Peyer's patch (tissue), 4 donors: ENCODE measurements around the gene MARCHF6.

ENCODE experiments used
- CTCF ChIP-seq, 6 experiments: fragments of 450-650 bp in 4 of 6; fragments of 200-600 bp in 2 of 6; sonication (generic) in 1 of 6; IDR thresholded peaks; one replicate each; pipeline ENCODE4 v1.5.1; 2017 to 2019; ENCODE audit warnings: antibody characterized with exemption in 6 of 6, mild to moderate bottlenecking in 3 of 6, moderate library complexity in 1 of 6
- POLR2A ChIP-seq, 2 donors: fragments of 450-650 bp; IDR thresholded peaks; one replicate each; pipeline ENCODE4 v1.5.1; 2017; ENCODE audit warnings: antibody characterized with exemption in 2 of 2, mild to moderate bottlenecking in 2 of 2, moderate library complexity in 2 of 2

DNA sequence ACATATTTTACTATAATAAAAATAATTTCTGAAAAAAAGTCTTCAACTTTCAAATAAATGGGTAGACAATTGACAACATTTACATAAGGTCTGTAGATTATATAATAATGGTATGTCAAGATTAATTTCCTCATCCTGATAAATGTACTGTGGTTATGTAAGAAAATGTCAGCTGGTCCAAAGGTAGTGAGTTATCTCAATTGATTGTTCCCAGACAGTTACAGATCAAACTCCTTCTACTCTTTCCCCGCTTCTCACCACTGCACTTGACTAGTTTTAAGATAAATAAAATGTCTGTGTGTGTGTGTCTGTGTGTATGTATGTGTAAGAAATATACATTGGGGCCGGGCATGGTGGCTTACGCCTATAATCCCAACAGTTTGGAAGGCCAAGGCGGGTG lies 16.4 kb upstream of the MARCHF6 start:
- TF ChIP-seq CTCF (IDR thresholded peaks at IDR 0.05) (no peak), POLR2A (IDR thresholded peaks at IDR 0.05) (no peak)
